HepG2 (cell line): ENCODE data around the gene MND1. TPM values are rescaled to one million over a fixed set of nuclear protein-coding genes. Genes with fewer than 3 reads are reported as not detected.

ENCODE experiments used
- ATAC-seq: fragments of 200-7000 bp; cut with Tn5 transposase; 3 replicates; pipeline ENCODE4 v1.9.1; 2020; ENCODE audit warnings: mild to moderate bottlenecking, moderate library complexity
- BruUV-seq: library from RNA; stranded (reverse); fragments of 400-500 nt; replicated peaks from 2 replicates; lab custom pipeline; 2021; lab: Mats Ljungman, UMichigan
- CTCF ChIA-PET: fragments of 300-600 bp; formaldehyde crosslinking; extraction: SDS; loops from one replicate; lab custom pipeline; 2021; ENCODE audit warnings: low total read pairs, inconsistent platforms, low intra/inter-chr PET ratio; lab: Yijun Ruan, JAX
- POLR2A ChIA-PET: fragments of 350-600 bp; sonication (Branson Sonifier 250); formaldehyde crosslinking; loops from one replicate; lab custom pipeline; 2020; ENCODE audit warnings: antibody characterized with exemption, inconsistent platforms; lab: Yijun Ruan, JAX
- DNase-seq: peaks from one replicate; pipeline ENCODE4 v3.0.0-alpha.2; 2015; ENCODE audit warnings: low spot score
- FAIRE-seq: peaks from 3 replicates; lab custom pipeline; 2011; peaks lifted over from hg19 to GRCh38; lab: Jason Lieb, UNC
- H2AFZ ChIP-seq: one replicate; pipeline ENCODE4 v1.6.1; 2011; ENCODE audit warnings: low read length, inconsistent platforms
- H3K27ac ChIP-seq: fragments of 300-600 bp; 3 replicates; pipeline ENCODE4 v1.8.0; 2011; ENCODE audit warnings: mixed run types, mild to moderate bottlenecking, mixed read lengths, low read length, inconsistent platforms; ENCODE audit not compliant: insufficient read depth; ENCODE audit errors: extremely low read length
- H3K27me3 ChIP-seq, 2 experiments: fragments of 200-600 bp in 1 of 2; 2 replicates in 1 of 2; 3 replicates in 1 of 2; pipeline versions ENCODE4 v1.6.0 to v1.8.0; 2011; ENCODE audit warnings: low read length in 2 of 2, mild to moderate bottlenecking in 2 of 2, moderate library complexity in 2 of 2, inconsistent platforms in 1 of 2; ENCODE audit not compliant: insufficient read depth in 2 of 2, control insufficient read depth in 1 of 2
- H3K36me3 ChIP-seq, 2 experiments: fragments of 200-600 bp in 1 of 2; replicated peaks in 1 of 2; 2 replicates in 1 of 2; 3 replicates in 1 of 2; pipeline versions ENCODE4 v1.5.1 to v1.8.0; 2011; ENCODE audit warnings: low read length in 2 of 2, inconsistent platforms in 1 of 2; ENCODE audit not compliant: insufficient read depth in 2 of 2, control insufficient read depth in 1 of 2
- H3K4me1 ChIP-seq: 2 replicates; pipeline ENCODE4 v1.5.1; 2012; ENCODE audit warnings: low read length, inconsistent platforms; ENCODE audit not compliant: insufficient read depth
- H3K4me2 ChIP-seq: 2 replicates; pipeline ENCODE4 v1.6.0; 2011; ENCODE audit warnings: low read depth, low read length, inconsistent platforms
- H3K4me3 ChIP-seq, 3 experiments: fragments of 200-600 bp in 1 of 3; sonication (generic), shearing (Covaris generic) in 1 of 3; replicated peaks in 1 of 3; 2 replicates each; pipeline ENCODE4 v1.5.1; 2011 to 2016; ENCODE audit warnings: low read length in 3 of 3, inconsistent platforms in 2 of 3, low read depth in 2 of 3, mild to moderate bottlenecking in 2 of 3, control low read depth in 1 of 3, mixed read lengths in 1 of 3; ENCODE audit not compliant: insufficient read depth in 1 of 3
- H3K79me2 ChIP-seq: one replicate; pipeline ENCODE4 v1.6.1; 2011; ENCODE audit warnings: low read length, inconsistent platforms; ENCODE audit not compliant: insufficient read depth
- H3K9ac ChIP-seq: 2 replicates; pipeline ENCODE4 v1.6.0; 2011; ENCODE audit warnings: mild to moderate bottlenecking, low read depth, low read length, inconsistent platforms; ENCODE audit not compliant: insufficient read depth
- H3K9me3 ChIP-seq: 2 replicates; pipeline ENCODE4 v1.5.1; 2012; ENCODE audit warnings: mild to moderate bottlenecking, low read length
- H4K20me1 ChIP-seq: 2 replicates; pipeline ENCODE4 v1.6.0; 2011; ENCODE audit warnings: inconsistent platforms, mild to moderate bottlenecking, low read length, moderate library complexity; ENCODE audit not compliant: insufficient read depth
- ERF ChIP-seq: IDR thresholded peaks from 2 replicates; pipeline ENCODE4 v1.6.1; 2018; ENCODE audit warnings: missing biosample characterization, missing genetic modification reagents
- ETV5 ChIP-seq: IDR thresholded peaks from 2 replicates; pipeline ENCODE4 v1.6.1; 2018; ENCODE audit warnings: missing biosample characterization, missing genetic modification reagents, inconsistent platforms, borderline replicate concordance
- HMGXB4 ChIP-seq, 2 experiments: sonication (generic) in 1 of 2; formaldehyde crosslinking in 1 of 2; IDR thresholded peaks; 2 replicates each; pipeline versions ENCODE4 v1.4.0 to v1.6.1; 2018 to 2020; ENCODE audit warnings: missing genetic modification reagents in 2 of 2, borderline replicate concordance in 1 of 2, low read depth in 1 of 2, mild to moderate bottlenecking in 1 of 2, missing biosample characterization in 1 of 2
- MAFF ChIP-seq: IDR thresholded peaks from 2 replicates; pipeline ENCODE4 v1.6.1; 2011; ENCODE audit warnings: low read depth, low read length, improper control_type of control experiment
- PRMT3 ChIP-seq: sonication (generic); formaldehyde crosslinking; IDR thresholded peaks from 2 replicates; pipeline ENCODE4 v1.8.1; 2022; ENCODE audit warnings: low read depth, mild to moderate bottlenecking, moderate library complexity, missing genetic modification reagents, borderline replicate concordance
- ZBTB1 ChIP-seq: sonication (generic); formaldehyde crosslinking; IDR thresholded peaks from 2 replicates; pipeline ENCODE4 v1.4.0; 2020; ENCODE audit warnings: missing genetic modification reagents, borderline replicate concordance
- ZBTB34 ChIP-seq: sonication (generic); formaldehyde crosslinking; IDR thresholded peaks from 2 replicates; pipeline ENCODE4 v1.8.0; 2022; ENCODE audit warnings: mild to moderate bottlenecking, missing genetic modification reagents
- ZBTB7B ChIP-seq: sonication (generic); formaldehyde crosslinking; IDR thresholded peaks from 2 replicates; pipeline ENCODE4 v1.4.0; 2020; ENCODE audit warnings: missing genetic modification reagents
- ZNF468 ChIP-seq: sonication (generic); formaldehyde crosslinking; IDR thresholded peaks from 2 replicates; pipeline ENCODE4 v1.8.0; 2022; ENCODE audit warnings: mild to moderate bottlenecking, moderate library complexity, missing genetic modification reagents
- ZNF678 ChIP-seq: sonication (generic); formaldehyde crosslinking; IDR thresholded peaks from 2 replicates; pipeline ENCODE4 v1.4.0; 2020; ENCODE audit warnings: mild to moderate bottlenecking, missing genetic modification reagents
- WGBS: methylation state at CpG from one replicate; pipeline ENCODE4 v1.1.6; 2017; ENCODE audit warnings: low lambda C conversion rate; 5-methylcytosine and 5-hydroxymethylcytosine counted together
- in situ Hi-C: cut with HindIII; loops from 2 replicates; pipeline ENCODE4 v1.10.0; 2017; ENCODE audit warnings: low pct_unique_long_range_greater_than_20kb; ENCODE audit not compliant: extremely low pct_ligation_motif_present
- intact Hi-C: fragments of 100-400 bp; cut with micrococcal nuclease; formaldehyde crosslinking; loops from one replicate; pipeline ENCODE4 v1.10.0; 2022; ENCODE audit not compliant: unreplicated experiment
- polyA plus RNA-seq, 8 experiments: library from polyadenylated mRNA; depleted of rRNA in 3 of 8; stranded (reverse) in 7 of 8; unstranded in 1 of 8; fragments of >200 nt; fragmentation: Illumina TruSeq in 4 of 8; extraction: Trizol in 4 of 8; gene quantifications; 2 replicates each; pipeline versions ENCODE4 v1.2.1 to v1.2.3, GENCODE V29; 2011 to 2016; ENCODE audit warnings: low read depth in 4 of 8, missing spikeins in 1 of 8, mixed read lengths in 1 of 8; ENCODE audit not compliant: insufficient read depth in 1 of 8
- total RNA-seq, 5 experiments: library from RNA; depleted of rRNA; stranded (reverse); fragments of >200 nt; fragmentation: Illumina TruSeq; extraction: Trizol; gene quantifications; 2 replicates each; pipeline ENCODE4 v1.2.3, GENCODE V29; 2016; ENCODE audit warnings: low read depth in 1 of 5
- TF ChIP-seq, protein P1 (sequence below): sonication (generic); formaldehyde crosslinking; IDR thresholded peaks from 2 replicates; pipeline ENCODE4 v1.4.0; 2020; ENCODE audit warnings: missing genetic modification reagents
- TF ChIP-seq, protein P2 (sequence below): sonication (generic); formaldehyde crosslinking; IDR thresholded peaks from 2 replicates; pipeline ENCODE4 v1.4.0; 2020; ENCODE audit warnings: missing genetic modification reagents
- TF ChIP-seq, protein P3 (sequence below): sonication (generic); formaldehyde crosslinking; IDR thresholded peaks from 2 replicates; pipeline ENCODE4 v1.5.0; 2020; ENCODE audit warnings: missing genetic modification reagents

MND1 gene
- total and polyA plus RNA-seq, 2 of the 13 experiments (the other 11 are each of a cell fraction or from before 2014, with no cell fraction given), result 4.8 to 30.7 TPM

DNA sequence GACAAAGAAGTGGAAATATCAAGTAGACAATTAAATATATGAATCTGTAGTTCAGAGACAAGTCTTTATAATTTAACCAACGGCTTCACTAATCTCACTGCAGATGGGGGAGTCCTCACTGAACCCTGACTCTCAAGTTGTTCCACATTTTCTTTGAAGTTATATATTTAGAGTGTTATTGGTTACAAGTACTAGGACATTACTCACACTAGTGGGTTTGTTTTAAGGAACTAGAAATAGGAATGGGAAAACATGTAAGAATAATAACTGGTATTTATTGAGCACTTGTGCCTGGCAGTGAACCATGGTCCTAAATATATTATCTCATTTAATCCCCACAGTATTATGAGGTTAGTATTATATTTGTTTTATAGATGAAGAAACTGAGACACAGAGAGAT, 22.0 kb downstream of the MND1 start:
- Histone ChIP-seq H3K27ac (no peak overlapping the region), H3K4me3 (no peak overlapping the region), H3K9me3 (no peaks in the 10 kb centered on the region), H2AFZ (no peak overlapping the region), H4K20me1 (no peaks in the 10 kb centered on the region), H3K9ac (no peak overlapping the region), H3K27me3 (no peaks in the 10 kb centered on the region), H3K36me3 (peaks cover 1 to 8% of the 10 kb centered on the region in 2 experiments), H3K4me1 (no peaks in the 10 kb centered on the region), H3K4me2 (no peak overlapping the region), H3K79me2 (no peaks in the 10 kb centered on the region)
- 100% methylated on average over 1 of the region's 1 CpG for WGBS
- CTCF ChIA-PET, result no interaction called here
- intact Hi-C loops, result no loop called here
- in situ Hi-C loops, result no loop called here
- DNase-seq, result no peak
- ATAC-seq, result no peak
- BruUV-seq, result no TSS peak
- POLR2A ChIA-PET, result no interaction called here
- no peak for FAIRE-seq
- TF ChIP-seq ERF, result no peak
- TF ChIP-seq, protein P1, sequence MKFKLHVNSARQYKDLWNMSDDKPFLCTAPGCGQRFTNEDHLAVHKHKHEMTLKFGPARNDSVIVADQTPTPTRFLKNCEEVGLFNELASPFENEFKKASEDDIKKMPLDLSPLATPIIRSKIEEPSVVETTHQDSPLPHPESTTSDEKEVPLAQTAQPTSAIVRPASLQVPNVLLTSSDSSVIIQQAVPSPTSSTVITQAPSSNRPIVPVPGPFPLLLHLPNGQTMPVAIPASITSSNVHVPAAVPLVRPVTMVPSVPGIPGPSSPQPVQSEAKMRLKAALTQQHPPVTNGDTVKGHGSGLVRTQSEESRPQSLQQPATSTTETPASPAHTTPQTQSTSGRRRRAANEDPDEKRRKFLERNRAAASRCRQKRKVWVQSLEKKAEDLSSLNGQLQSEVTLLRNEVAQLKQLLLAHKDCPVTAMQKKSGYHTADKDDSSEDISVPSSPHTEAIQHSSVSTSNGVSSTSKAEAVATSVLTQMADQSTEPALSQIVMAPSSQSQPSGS (CRISPR knock-in tag), result no peak
- no peak for TF ChIP-seq ZBTB34
- TF ChIP-seq ZNF678 (CRISPR knock-in tag), result no peak
- TF ChIP-seq ZBTB7B (CRISPR knock-in tag), result no peak
- no peak for TF ChIP-seq PRMT3 (CRISPR knock-in tag)
- no peak for TF ChIP-seq HMGXB4 (CRISPR knock-in tag; IDR thresholded peaks at IDR 0.05; ENCODE audit: borderline replicate concordance in 1 of 2, low read depth in 1 of 2)
- TF ChIP-seq ZNF468 (CRISPR knock-in tag), result no peak
- TF ChIP-seq, protein P2, sequence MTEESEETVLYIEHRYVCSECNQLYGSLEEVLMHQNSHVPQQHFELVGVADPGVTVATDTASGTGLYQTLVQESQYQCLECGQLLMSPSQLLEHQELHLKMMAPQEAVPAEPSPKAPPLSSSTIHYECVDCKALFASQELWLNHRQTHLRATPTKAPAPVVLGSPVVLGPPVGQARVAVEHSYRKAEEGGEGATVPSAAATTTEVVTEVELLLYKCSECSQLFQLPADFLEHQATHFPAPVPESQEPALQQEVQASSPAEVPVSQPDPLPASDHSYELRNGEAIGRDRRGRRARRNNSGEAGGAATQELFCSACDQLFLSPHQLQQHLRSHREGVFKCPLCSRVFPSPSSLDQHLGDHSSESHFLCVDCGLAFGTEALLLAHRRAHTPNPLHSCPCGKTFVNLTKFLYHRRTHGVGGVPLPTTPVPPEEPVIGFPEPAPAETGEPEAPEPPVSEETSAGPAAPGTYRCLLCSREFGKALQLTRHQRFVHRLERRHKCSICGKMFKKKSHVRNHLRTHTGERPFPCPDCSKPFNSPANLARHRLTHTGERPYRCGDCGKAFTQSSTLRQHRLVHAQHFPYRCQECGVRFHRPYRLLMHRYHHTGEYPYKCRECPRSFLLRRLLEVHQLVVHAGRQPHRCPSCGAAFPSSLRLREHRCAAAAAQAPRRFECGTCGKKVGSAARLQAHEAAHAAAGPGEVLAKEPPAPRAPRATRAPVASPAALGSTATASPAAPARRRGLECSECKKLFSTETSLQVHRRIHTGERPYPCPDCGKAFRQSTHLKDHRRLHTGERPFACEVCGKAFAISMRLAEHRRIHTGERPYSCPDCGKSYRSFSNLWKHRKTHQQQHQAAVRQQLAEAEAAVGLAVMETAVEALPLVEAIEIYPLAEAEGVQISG (CRISPR knock-in tag), result no peak
- TF ChIP-seq ETV5, result no peak
- TF ChIP-seq, protein P3, sequence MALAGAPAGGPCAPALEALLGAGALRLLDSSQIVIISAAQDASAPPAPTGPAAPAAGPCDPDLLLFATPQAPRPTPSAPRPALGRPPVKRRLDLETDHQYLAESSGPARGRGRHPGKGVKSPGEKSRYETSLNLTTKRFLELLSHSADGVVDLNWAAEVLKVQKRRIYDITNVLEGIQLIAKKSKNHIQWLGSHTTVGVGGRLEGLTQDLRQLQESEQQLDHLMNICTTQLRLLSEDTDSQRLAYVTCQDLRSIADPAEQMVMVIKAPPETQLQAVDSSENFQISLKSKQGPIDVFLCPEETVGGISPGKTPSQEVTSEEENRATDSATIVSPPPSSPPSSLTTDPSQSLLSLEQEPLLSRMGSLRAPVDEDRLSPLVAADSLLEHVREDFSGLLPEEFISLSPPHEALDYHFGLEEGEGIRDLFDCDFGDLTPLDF (CRISPR knock-in tag), result no peak
- TF ChIP-seq ZBTB1 (CRISPR knock-in tag), result no peak
- no peak for TF ChIP-seq MAFF
